GM12878 (cell line): ENCODE results near the gene MOV10L1. TPM values are rescaled to one million over a fixed set of nuclear protein-coding genes. Genes with fewer than 3 reads are reported as not detected.

ENCODE experiments used
- NR2C2 ChIP-seq: IDR thresholded peaks from 2 replicates; pipeline ENCODE4 v1.6.1; 2011; ENCODE audit warnings: borderline replicate concordance, low read depth; ENCODE audit not compliant: control insufficient read depth, insufficient read length
- PAX5 ChIP-seq: IDR thresholded peaks from 2 replicates; pipeline ENCODE4 v1.6.1; 2011; ENCODE audit warnings: low read depth, low read length, borderline replicate concordance
- POU2F2 ChIP-seq: IDR thresholded peaks from 3 replicates; pipeline ENCODE4 v1.6.1; 2011; ENCODE audit warnings: low read depth, mild to moderate bottlenecking, low read length, borderline replicate concordance
- RAD51 ChIP-seq: fragments of 450-650 bp; IDR thresholded peaks from 2 replicates; pipeline ENCODE4 v1.6.1; 2016; ENCODE audit warnings: moderate library complexity, mild to moderate bottlenecking, inconsistent platforms
- RUNX3 ChIP-seq: IDR thresholded peaks from 2 replicates; pipeline ENCODE4 v1.6.1; 2012; ENCODE audit warnings: low read length, inconsistent platforms
- TCF3 ChIP-seq: IDR thresholded peaks from 2 replicates; pipeline ENCODE4 v1.6.1; 2012; ENCODE audit warnings: low read depth, mild to moderate bottlenecking, low read length, borderline replicate concordance; ENCODE audit not compliant: insufficient read depth
- USF1 ChIP-seq: IDR thresholded peaks from 2 replicates; pipeline ENCODE4 v1.6.1; 2011; ENCODE audit warnings: borderline replicate concordance, low read depth, mild to moderate bottlenecking, moderate library complexity, mixed read lengths, low read length; ENCODE audit not compliant: insufficient read depth; ENCODE audit errors: extremely low read length
- USF2 ChIP-seq: IDR thresholded peaks from 2 replicates; pipeline ENCODE4 v1.6.1; 2011; ENCODE audit warnings: low read depth, low read length, improper control_type of control experiment, borderline replicate concordance
- ZNF687 ChIP-seq: fragments of 450-650 bp; IDR thresholded peaks from 2 replicates; pipeline ENCODE4 v1.6.1; 2017; ENCODE audit warnings: mild to moderate bottlenecking, moderate library complexity
- polyA plus RNA-seq, 11 experiments: library from polyadenylated mRNA; depleted of rRNA in 4 of 11; unstranded in 6 of 11; stranded (reverse) in 5 of 11; fragments of >200 nt; fragmentation: Nextera tagmentation in 4 of 11; fragmentation: Illumina TruSeq in 1 of 11; extraction: Ambion mirVana in 4 of 11; extraction: Trizol in 1 of 11; gene quantifications; 1 replicate in 1 of 11; 2 replicates in 10 of 11; pipeline versions ENCODE4 v1.2.1 to v1.2.3, GENCODE V29; 2011 to 2016; ENCODE audit warnings: inconsistent platforms in 2 of 11, missing spikeins in 2 of 11, low read depth in 1 of 11
- total RNA-seq, 4 experiments: library from RNA; depleted of rRNA in 3 of 4; stranded (reverse); fragments of >200 nt in 3 of 4; fragmentation: Illumina TruSeq in 1 of 4; extraction: Trizol in 1 of 4; gene quantifications; 2 replicates each; pipeline versions ENCODE4 v1.2.1 to v1.2.3, GENCODE V29; 2013 to 2021

The MOV10L1 gene
- total and polyA plus RNA-seq, 10 of the 15 experiments (the other 5 are each of a cell fraction or from before 2014, with no cell fraction given) = 0.22 TPM; not detected in 9

- TF ChIP-seq ZNF687 (peak; percentile 60), NR2C2 (no peak), PAX5 (0 out of 2 replicates have a peak, but pooled peaks have one; percentile 15), POU2F2 (no peak), TCF3 (no peak), RUNX3 (peak; percentile 30; the same call in 1 of the 2 replicates), USF2 (peak; percentile 69), RAD51 (peak; percentile 88), USF1 (peak; percentile 91)
Measured at GRCh38 chr22:50102946-50103345, 13.1 kb downstream of the MOV10L1 start (continued).
